GM10266 (cell line): ENCODE results near the gene AK9.

Source experiments
- DNase-seq: peaks from one replicate; pipeline ENCODE4 v3.0.0; 2012; ENCODE audit errors: extremely low spot score
- CTCF ChIP-seq: IDR thresholded peaks from 2 replicates; pipeline ENCODE4 v1.5.1; 2012; ENCODE audit warnings: mild to moderate bottlenecking, low read depth; ENCODE audit not compliant: control insufficient read depth, insufficient read depth; ENCODE audit errors: missing control alignments

The AK9 gene

GRCh38 chr6:109660526-109661320, 30.3 kb downstream of the AK9 start:
- no peak for DNase-seq
- TF ChIP-seq CTCF = no peak

GRCh38 chr6:109655761-109656262, 35.2 kb downstream of the AK9 start:
- no peak for TF ChIP-seq CTCF
- DNase-seq = no peak

GRCh38 chr6:109653264-109653663, 37.7 kb downstream of the AK9 start:
- no peak for TF ChIP-seq CTCF
- DNase-seq = no peak

- DNase-seq = no peak
- TF ChIP-seq CTCF = no peak
Measured at GRCh38 chr6:109644131-109644530, 46.9 kb downstream of the AK9 start.

- DNase-seq = no peak
Measured at GRCh38 chr6:109632405-109632804, 58.6 kb downstream of the AK9 start.

GRCh38 chr6:109631403-109631802, 59.6 kb downstream of the AK9 start:
- no peak for DNase-seq
- TF ChIP-seq CTCF = no peak

More at GRCh38 chr6:109632405-109632804, 58.6 kb downstream of the AK9 start:
- no peak for TF ChIP-seq CTCF
